ENCODE data around the gene LSM4.

- TF ChIP-seq CUX1 (IDR thresholded peaks at IDR 0.05; ENCODE audit: insufficient replicate concordance, low read depth, low read length) (no peak), ZNF274 (IDR thresholded peaks at IDR 0.05; ENCODE audit: insufficient read depth, insufficient read length) (no peak), CTCF (IDR thresholded peaks at IDR 0.05 in 2 of 3, conservative IDR thresholded peaks at IDR 0.05 in 1 of 3; ENCODE audit: control insufficient read depth in 2 of 3, extremely low read depth in 1 of 3, insufficient read depth in 1 of 3, low read depth in 3 of 3, low read length in 3 of 3) (peak in 1 of 3 experiments; percentile 12; a peak in 1 of 6 replicates), SP1 (IDR thresholded peaks at IDR 0.05; ENCODE audit: low read depth, low read length) (peak; percentile 84), TCF3 (IDR thresholded peaks at IDR 0.05; ENCODE audit: borderline replicate concordance, insufficient read depth, low read depth, low read length) (peak; percentile 87), ASH2L (IDR thresholded peaks at IDR 0.05; ENCODE audit: borderline replicate concordance, low read depth) (no peak), EGR1 (IDR thresholded peaks at IDR 0.05; ENCODE audit: borderline replicate concordance in 1 of 2, low read depth in 2 of 2, low read length in 2 of 2) (peak in 1 of 2 experiments; percentile 95; a peak in 2 of 3 replicates), NFYB (IDR thresholded peaks at IDR 0.05; ENCODE audit: insufficient read depth, low read depth, low read length) (peak; percentile 82), SRF (IDR thresholded peaks at IDR 0.05; ENCODE audit: low read depth in 2 of 2, low read length in 2 of 2) (peak in 1 of 2 experiments; percentile 41; a peak in 1 of 4 replicates), SUPT20H (IDR thresholded peaks at IDR 0.05; ENCODE audit: borderline replicate concordance, control insufficient read depth, low read depth, low read length) (no peak)
Observed at GRCh38 chr19:18281082-18282020, 41.5 kb downstream of the LSM4 start, which contains the start of gene JUND.
